ENCODE results near the gene RNF207.

RNF207 gene

DNA sequence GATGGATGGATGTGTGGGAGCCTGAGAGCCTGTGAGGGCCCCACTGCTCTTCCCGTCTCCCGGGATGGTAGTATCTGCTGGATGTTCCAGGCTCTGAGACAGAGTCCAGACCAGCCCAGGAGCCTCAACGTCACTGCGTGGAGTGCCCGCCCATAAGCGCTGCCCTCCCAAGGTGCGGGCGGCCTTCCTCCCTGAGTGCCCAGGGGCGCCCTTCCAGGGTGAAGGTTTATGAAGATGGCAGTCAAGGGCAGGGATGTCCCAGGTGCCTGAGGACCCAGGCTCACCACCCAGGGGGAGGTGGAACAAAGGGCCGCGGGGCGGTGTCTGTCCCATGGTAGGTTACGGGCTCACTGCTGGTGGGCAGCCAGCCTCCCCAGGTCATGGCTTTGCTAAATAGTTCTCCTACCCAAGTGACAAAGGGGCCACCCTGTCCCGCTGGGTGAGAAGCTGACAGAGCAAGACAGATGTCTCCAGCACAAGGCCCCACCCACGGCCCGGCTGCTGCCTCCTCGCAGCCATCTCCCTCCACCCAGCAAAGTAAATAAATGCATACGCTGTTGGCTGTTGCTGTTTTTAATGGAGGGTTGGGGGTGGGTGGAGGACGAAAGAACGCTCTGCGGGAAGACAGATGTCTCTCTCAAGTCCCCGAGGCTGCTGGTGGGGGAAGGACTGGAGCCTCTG lies 63.9 kb downstream of the RNF207 start:
- no peak for DNase-seq (ENCODE audit: low read depth)

DNA sequence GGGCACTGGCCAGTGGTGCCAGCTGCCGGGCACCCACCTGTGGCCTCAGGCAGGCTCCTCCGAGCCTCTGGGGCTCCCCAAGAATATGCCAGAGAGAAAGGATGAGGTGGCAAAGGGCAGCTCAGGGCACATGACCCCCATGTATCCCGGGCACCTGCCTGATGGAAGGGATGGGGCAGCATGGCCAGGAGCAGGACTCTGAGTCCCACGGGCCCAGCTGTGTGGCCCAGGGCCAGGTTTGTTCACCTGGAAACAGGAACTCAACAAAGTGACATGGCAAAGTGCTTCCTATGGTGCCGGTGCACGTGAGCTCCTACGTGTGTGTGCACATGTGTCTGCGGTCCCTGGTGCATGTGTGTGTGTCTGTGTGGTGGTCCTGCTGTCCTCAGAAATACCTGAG lies 64.5 kb downstream of the RNF207 start:
- no peak for DNase-seq (ENCODE audit: low read depth)

Data from non-pigmented ciliary epithelial cell (primary cell).